Karpas-422 (cell line): ENCODE data around the gene PCDHGA1. TPM values are rescaled to one million over a fixed set of nuclear protein-coding genes. Genes with fewer than 3 reads are reported as not detected.
"Not testable (repeated sequence)": the region's sequence is repeated elsewhere in the genome, so short reads cannot be mapped to it uniquely, and the experiment has no call there.

Source experiments
- DNase-seq: peaks from one replicate; pipeline ENCODE4 v3.0.0-alpha.2; 2015
- H2AFZ ChIP-seq: fragments of 200-600 bp; sonication (generic); 2 replicates; pipeline ENCODE4 v1.6.1; 2014; ENCODE audit warnings: antibody characterized with exemption, low read length, mixed read lengths
- H3K27ac ChIP-seq: fragments of 200-600 bp; sonication (generic); 2 replicates; pipeline ENCODE4 v1.5.1; 2014; ENCODE audit warnings: mild to moderate bottlenecking, low read length, moderate library complexity
- H3K27me3 ChIP-seq: fragments of 200-600 bp; sonication (generic); 2 replicates; pipeline ENCODE4 v1.6.1; 2014; ENCODE audit warnings: low read length, mixed read lengths
- H3K36me3 ChIP-seq: fragments of 200-600 bp; sonication (generic); 2 replicates; pipeline ENCODE4 v1.6.1; 2014; ENCODE audit warnings: low read length, mixed read lengths; ENCODE audit not compliant: insufficient read depth
- H3K4me1 ChIP-seq: fragments of 200-600 bp; sonication (generic); 2 replicates; pipeline ENCODE4 v1.6.1; 2014; ENCODE audit warnings: mild to moderate bottlenecking, low read length, mixed read lengths
- H3K4me2 ChIP-seq: fragments of 200-600 bp; sonication (generic); 2 replicates; pipeline ENCODE4 v1.6.1; 2014; ENCODE audit warnings: low read length, low read depth, mild to moderate bottlenecking; ENCODE audit not compliant: poor library complexity, severe bottlenecking
- H3K4me3 ChIP-seq: fragments of 200-600 bp; sonication (generic); 2 replicates; pipeline ENCODE4 v1.5.1; 2014; ENCODE audit warnings: mild to moderate bottlenecking, antibody characterized with exemption, low read length, mixed read lengths
- H3K79me2 ChIP-seq: fragments of 200-600 bp; sonication (generic); 2 replicates; pipeline ENCODE4 v1.6.1; 2014; ENCODE audit warnings: mild to moderate bottlenecking, low read length, mixed read lengths
- H3K9ac ChIP-seq: fragments of 200-600 bp; sonication (generic); 2 replicates; pipeline ENCODE4 v1.6.0; 2014; ENCODE audit warnings: low read length
- H3K9me2 ChIP-seq: fragments of 200-600 bp; sonication (generic), shearing (Covaris generic); replicated peaks from 2 replicates; pipeline ENCODE4 v1.6.0; 2014; ENCODE audit warnings: mild to moderate bottlenecking, low read length, moderate library complexity; ENCODE audit not compliant: insufficient read depth
- H3K9me3 ChIP-seq: fragments of 300-700, 200-600 bp; sonication (generic); 2 replicates; pipeline ENCODE4 v1.6.1; 2014; ENCODE audit warnings: low read length, mixed read lengths
- H4K20me1 ChIP-seq: fragments of 200-600 bp; sonication (generic); 2 replicates; pipeline ENCODE4 v1.6.1; 2014; ENCODE audit warnings: mild to moderate bottlenecking, antibody characterized with exemption, low read length, low read depth; ENCODE audit not compliant: insufficient read depth
- total RNA-seq: library from RNA; depleted of rRNA; stranded (reverse); fragments of >200 nt; shearing (Covaris generic); gene quantifications from 2 replicates; pipeline ENCODE4 v1.2.3, GENCODE V29; 2014; ENCODE audit warnings: low replicate concordance

PCDHGA1 gene
- total RNA-seq, 1 experiment from 2014 or later: 0.48 TPM

- Histone ChIP-seq H3K4me2 (no peak overlapping the region), H3K36me3 (peaks cover 29% of the 10 kb centered on the region), H3K9me3 (peaks cover 27% of the 10 kb centered on the region), H3K4me3 (no peak overlapping the region), H3K27ac (no peak overlapping the region), H4K20me1 (no peaks in the 10 kb centered on the region), H3K79me2 (peaks cover 28% of the 10 kb centered on the region), H3K4me1 (peaks cover 42% of the 10 kb centered on the region), H2AFZ (no peak overlapping the region), H3K27me3 (no peaks in the 10 kb centered on the region), H3K9ac (no peak overlapping the region), H3K9me2 (no peaks in the 10 kb centered on the region)
- no peak for DNase-seq
These were observed 35.9 kb downstream of the PCDHGA1 start for GRCh38 chr5:141366016-141366896.

GRCh38 chr5:141369994-141370848, 39.9 kb downstream of the PCDHGA1 start, which contains the start of gene PCDHGB3:
Gene PCDHGB3, plus strand, starts transcription at chr5:141370242. Its CDS starts 153 bp downstream, at chr5:141370395.
- peaks cover 26% of the 10 kb centered on the region for H3K4me1 ChIP-seq
- H3K9ac ChIP-seq: peak within 1 kb of the TSS; percentile 72
- peak within 1 kb of the TSS; percentile 81 for H3K27ac ChIP-seq
- peak; percentile 95 for DNase-seq
- H3K4me3 ChIP-seq: peak within 1 kb of the TSS; percentile 62
- H3K4me2 ChIP-seq: peak within 1 kb of the TSS; percentile 78
- no peaks in the 10 kb centered on the region for H4K20me1 ChIP-seq
- H3K27me3 ChIP-seq: no peaks in the 10 kb centered on the region
- H3K79me2 ChIP-seq: peaks cover 51% of the 10 kb centered on the region
- peaks cover 47% of the 10 kb centered on the region for H3K36me3 ChIP-seq
- H3K9me3 ChIP-seq: peaks cover 47% of the 10 kb centered on the region
- H2AFZ ChIP-seq: peak within 1 kb of the TSS; percentile 31
- H3K9me2 ChIP-seq: no peaks in the 10 kb centered on the region

- H3K4me3 ChIP-seq: peak overlapping the region; percentile 17; the same call in 1 of the 2 replicates
These were observed 41.5 kb downstream of the PCDHGA1 start for GRCh38 chr5:141371572-141372475.

GRCh38 chr5:141373673-141374317, 43.5 kb downstream of the PCDHGA1 start, which contains the start of gene PCDHGA6:
Gene PCDHGA6, plus strand, starts transcription at chr5:141373891. Its CDS starts 193 bp downstream, at chr5:141374084.
- 0 out of 2 replicates have a peak within 1 kb of the TSS, but pooled peaks have one; percentile 17 for H3K4me3 ChIP-seq
- no peak within 1 kb of the TSS for H3K9ac ChIP-seq
- DNase-seq: no peak
- peaks cover 18% of the 10 kb centered on the region for H3K4me1 ChIP-seq
- no peak within 1 kb of the TSS for H3K27ac ChIP-seq
- no peaks in the 10 kb centered on the region for H4K20me1 ChIP-seq
- no peak within 1 kb of the TSS for H2AFZ ChIP-seq
- H3K9me2 ChIP-seq: no peaks in the 10 kb centered on the region
- peaks cover 65% of the 10 kb centered on the region for H3K79me2 ChIP-seq
- no peaks in the 10 kb centered on the region for H3K27me3 ChIP-seq
- peaks cover 59% of the 10 kb centered on the region for H3K36me3 ChIP-seq
- no peak within 1 kb of the TSS for H3K4me2 ChIP-seq
- peaks cover 59% of the 10 kb centered on the region for H3K9me3 ChIP-seq

More at GRCh38 chr5:141371572-141372475, 41.5 kb downstream of the PCDHGA1 start:
- no peak overlapping the region for H3K9ac ChIP-seq
- no peaks in the 10 kb centered on the region for H3K27me3 ChIP-seq
- no peak overlapping the region for H3K27ac ChIP-seq
- no peaks in the 10 kb centered on the region for H3K9me2 ChIP-seq
- H3K4me2 ChIP-seq: no peak overlapping the region
- DNase-seq: no peak
- H4K20me1 ChIP-seq: no peaks in the 10 kb centered on the region
- peaks cover 26% of the 10 kb centered on the region for H3K4me1 ChIP-seq
- peaks cover 47% of the 10 kb centered on the region for H3K36me3 ChIP-seq
- H3K79me2 ChIP-seq: peaks cover 54% of the 10 kb centered on the region
- H2AFZ ChIP-seq: no peak overlapping the region
- H3K9me3 ChIP-seq: peaks cover 50% of the 10 kb centered on the region

- H3K4me3 ChIP-seq: no peak overlapping the region
- no peak for DNase-seq
- peaks cover 61% of the 10 kb centered on the region for H3K9me3 ChIP-seq
- H3K27me3 ChIP-seq: no peaks in the 10 kb centered on the region
- no peak overlapping the region for H3K9ac ChIP-seq
- H3K9me2 ChIP-seq: no peaks in the 10 kb centered on the region
- no peak overlapping the region for H3K27ac ChIP-seq
- no peaks in the 10 kb centered on the region for H4K20me1 ChIP-seq
- no peak overlapping the region for H2AFZ ChIP-seq
- peaks cover 67% of the 10 kb centered on the region for H3K36me3 ChIP-seq
- peaks cover 10% of the 10 kb centered on the region for H3K4me1 ChIP-seq
- no peak overlapping the region for H3K4me2 ChIP-seq
- H3K79me2 ChIP-seq: peaks cover 72% of the 10 kb centered on the region
These were observed 44.3 kb downstream of the PCDHGA1 start for GRCh38 chr5:141374627-141375026.

GRCh38 chr5:141375444-141376155, 45.3 kb downstream of the PCDHGA1 start:
- peaks cover 68% of the 10 kb centered on the region for H3K9me3 ChIP-seq
- not testable (repeated sequence) for H3K4me2 ChIP-seq, H4K20me1 ChIP-seq, H3K9ac ChIP-seq, DNase-seq, H3K4me3 ChIP-seq, H3K27ac ChIP-seq, H3K27me3 ChIP-seq, H3K4me1 ChIP-seq, H3K9me2 ChIP-seq, H2AFZ ChIP-seq
- peaks cover 71% of the 10 kb centered on the region for H3K79me2 ChIP-seq
- peaks cover 71% of the 10 kb centered on the region for H3K36me3 ChIP-seq
